Measurements from ENCODE around the gene RD3L.

The RD3L gene

GRCh38 chr14:103896578-103896977 is 45.8 kb downstream of the RD3L start:
- no peak for DNase-seq (ENCODE audit: low read depth in 2 of 2)

GRCh38 chr14:103894723-103895059 is 47.6 kb downstream of the RD3L start:
- DNase-seq (ENCODE audit: low read depth in 2 of 2) = no peak

DNA sequence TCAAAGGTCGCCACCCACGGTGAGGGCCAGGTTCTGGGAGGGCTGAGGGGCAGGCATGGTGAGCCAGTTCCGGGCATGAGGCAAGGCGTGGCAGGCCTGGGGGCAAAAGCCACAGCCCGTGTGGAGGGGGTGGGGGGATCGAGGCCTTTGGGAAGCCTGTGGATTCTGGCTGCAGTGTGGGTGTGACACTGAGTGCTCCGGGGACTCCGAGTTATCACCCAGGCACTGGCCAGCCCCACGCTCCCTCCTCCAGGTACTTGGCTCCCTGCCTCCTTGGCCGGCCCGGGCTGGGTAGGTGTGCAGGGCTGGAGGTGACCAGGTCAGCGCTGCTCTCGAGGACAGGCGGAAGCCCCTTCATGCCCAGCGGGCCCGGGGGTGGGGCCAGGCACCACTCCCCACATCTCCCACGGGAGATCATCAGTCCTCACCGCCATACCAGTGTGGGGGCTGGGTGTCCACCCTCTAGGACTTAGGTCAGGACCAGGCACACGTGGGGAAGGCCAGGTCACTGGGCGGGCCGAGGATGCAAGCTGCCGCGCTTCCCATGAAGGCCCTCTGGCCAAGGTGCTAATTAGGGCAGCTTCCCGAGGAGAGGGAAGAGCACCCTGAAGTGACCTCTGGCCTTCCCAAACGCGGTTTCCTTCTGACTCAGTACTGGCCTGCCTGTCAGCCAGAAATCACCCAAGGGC is 48.2 kb downstream of the RD3L start:
- DNase-seq (ENCODE audit: low read depth in 2 of 2) = no peak

DNA sequence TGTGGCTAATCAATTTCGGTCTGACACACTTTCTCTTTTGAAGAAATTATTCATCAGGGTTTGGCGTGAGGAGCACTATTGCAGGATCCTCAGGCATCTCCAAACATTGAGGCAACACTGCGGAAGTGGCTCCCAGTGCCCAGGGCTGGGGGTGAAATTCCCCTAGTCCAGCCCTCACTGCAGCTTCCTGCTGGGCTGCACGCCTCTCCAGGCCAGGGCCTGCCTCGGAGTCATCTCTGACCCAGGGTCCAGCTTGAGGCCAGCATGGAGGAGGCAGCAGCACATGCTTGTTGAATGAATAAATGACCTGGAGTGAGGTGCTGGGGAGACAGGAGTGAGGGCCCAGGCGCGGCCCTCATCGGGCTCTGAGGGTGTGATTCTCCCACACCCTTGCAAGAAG is 50.1 kb downstream of the RD3L start:
- no peak for DNase-seq (ENCODE audit: low read depth in 2 of 2)

- DNase-seq (ENCODE audit: low read depth in 2 of 2) = no peak
Observed at GRCh38 chr14:103891667-103892215, 50.6 kb downstream of the RD3L start.

DNA sequence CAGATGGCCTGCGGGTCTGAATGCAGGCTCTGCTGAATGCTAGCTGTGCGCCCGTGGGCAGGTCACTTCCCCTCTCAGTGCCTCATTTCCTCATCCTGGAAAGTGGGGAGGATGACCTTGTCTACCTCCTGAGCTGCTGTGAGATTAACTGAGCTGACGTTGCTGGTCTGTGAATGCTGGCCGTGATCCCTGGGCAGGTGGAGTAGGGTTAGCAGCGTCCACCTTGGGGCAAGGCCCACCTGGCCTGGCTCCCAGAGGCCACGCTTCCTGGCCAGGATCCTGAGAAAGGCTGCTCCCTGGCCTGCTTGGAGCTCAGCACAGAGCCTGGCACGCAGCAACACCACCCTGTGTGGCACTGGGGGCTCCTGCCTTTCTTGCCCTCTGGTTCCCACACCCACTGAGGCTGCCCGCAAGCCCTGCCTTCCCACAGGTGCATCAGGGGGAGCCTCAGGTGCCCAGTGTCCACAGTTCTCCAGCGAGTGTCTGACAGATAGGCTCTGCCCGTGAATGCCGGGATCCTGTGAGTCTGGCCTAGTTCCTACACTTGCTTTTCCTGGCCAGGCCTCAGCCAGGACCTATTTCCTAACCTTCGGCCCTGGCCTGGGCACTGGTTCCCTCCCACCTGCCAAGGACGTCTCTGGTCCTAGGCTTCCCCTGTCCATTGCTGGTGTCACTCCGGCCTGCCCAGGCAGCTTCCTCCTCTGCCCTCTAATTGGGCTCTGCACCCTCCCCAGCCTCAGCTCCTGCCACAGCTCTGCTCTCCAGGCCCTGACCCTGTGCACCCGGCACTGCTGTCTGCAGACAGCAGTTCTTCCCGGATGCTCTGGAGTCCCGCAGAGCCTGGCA is 51.3 kb downstream of the RD3L start:
- no peak for DNase-seq (ENCODE audit: low read depth in 2 of 2)
